GM19395 (cell line): Measurements from ENCODE around the gene ACTL8.

ENCODE experiments used
- ATAC-seq: cut with Tn5 transposase; IDR thresholded peaks from one replicate; pipeline ENCODE4 v1.9.1; 2021; ENCODE audit warnings: mild to moderate bottlenecking, moderate library complexity; ENCODE audit not compliant: unreplicated experiment

The ACTL8 gene

DNA sequence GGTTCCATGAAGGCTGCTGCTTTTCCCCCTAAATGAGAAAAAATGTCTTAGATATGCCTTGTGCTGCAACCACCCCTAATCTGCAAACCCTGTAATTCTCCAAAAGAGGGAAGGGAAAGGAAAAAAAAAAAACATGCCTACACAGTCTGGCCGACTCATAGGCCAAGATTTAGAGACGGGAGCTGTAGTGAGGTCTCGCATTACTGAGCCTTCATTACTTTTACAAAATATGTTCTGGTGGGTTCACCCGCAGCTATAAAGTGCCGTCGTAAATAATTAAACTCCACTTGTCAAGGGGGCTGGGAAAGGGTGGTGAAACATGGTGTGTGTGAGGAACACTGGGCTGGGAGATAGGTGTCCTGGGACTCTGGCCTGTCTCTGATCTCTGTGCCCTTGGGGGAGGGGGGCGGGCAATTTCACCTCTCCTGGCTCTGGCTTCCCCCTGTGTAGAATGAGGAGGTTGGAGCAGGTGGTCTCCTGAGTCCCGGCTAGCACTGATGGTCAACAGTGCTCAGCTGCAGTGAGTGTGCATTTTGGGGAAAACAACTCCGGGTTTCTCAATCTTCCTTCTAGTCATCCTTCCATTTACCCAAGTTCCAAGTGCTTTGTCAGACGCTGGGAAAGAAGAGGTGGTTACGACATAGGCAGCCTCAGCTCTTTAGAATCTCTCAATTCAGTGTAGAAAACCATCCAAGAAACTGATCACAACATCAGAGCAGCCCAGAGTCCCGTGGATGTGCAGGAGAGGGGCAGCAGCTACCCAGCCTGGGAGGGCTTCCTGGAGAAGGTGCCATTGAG lies 82.3 kb downstream of the ACTL8 start:
- ATAC-seq: no peak

DNA sequence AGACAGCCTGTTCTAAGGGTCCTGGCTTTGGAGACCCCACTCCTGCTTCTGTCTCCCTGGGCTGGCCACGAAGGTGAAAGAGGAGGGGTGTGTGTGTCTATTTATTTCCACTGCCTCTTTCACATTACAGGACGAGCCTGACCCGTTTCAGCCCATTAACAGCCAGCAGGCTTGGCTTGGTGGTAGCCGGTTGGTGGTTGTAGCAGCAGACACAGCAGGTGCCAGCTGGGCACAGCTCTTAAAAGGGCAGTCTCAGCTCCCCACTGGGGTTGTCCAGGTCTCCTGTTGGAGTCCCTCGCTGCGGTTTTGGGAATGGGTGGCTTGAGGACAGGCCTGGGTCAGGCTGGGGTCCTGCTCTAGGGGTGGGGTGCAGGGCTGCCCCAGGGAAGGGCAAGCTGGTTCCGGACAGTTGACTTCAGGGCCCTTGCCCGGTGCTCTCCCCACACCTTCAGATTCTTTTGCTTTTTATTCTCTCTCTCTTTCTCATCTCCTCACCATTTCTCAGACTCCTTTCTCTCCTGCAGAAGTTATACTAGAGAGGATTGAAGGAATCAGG lies 84.6 kb downstream of the ACTL8 start:
- ATAC-seq: no peak

DNA sequence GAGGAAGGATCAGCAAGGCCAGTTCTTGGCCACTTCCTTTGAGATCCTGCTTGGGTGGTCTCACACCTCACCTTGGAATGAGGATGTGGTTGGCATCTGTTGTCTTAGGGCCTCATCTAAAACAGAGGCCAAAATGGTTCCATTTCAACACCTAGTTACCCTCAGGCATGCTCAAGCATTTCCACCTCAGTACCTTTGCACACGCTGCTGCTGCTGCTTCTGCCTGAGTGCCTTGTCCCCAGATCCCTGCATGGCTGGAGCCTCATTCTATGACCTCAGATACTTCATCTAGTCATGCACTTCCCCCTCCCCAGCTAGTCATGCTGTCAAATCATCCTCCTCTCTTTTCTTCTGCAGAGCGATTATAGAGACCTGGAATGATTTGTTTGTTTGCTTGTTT lies 86.8 kb downstream of the ACTL8 start:
- ATAC-seq: no peak

DNA sequence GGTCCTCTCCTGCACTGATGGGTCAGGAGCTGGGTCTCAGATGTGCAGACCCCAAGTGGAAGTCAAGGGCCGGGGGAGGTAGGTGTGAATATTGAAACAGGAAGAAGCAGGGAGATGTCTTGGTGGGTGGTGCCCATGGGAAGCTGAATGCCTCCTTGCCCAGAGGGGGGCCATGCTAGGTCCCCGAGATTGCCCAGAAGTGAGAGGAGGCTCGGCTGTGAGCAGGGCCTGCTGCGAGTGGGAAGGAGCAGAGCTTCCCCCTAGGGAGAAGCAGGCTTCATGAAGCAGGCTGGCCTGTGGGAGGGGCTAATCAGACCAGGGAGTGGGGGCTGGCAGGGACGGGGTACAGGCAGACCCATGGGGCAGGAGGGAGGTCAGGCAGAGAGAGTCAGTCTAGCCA lies 87.6 kb downstream of the ACTL8 start:
- ATAC-seq: no peak

GRCh38 chr1:17844185-17844826 lies 89.2 kb downstream of the ACTL8 start:
- ATAC-seq: no peak

DNA sequence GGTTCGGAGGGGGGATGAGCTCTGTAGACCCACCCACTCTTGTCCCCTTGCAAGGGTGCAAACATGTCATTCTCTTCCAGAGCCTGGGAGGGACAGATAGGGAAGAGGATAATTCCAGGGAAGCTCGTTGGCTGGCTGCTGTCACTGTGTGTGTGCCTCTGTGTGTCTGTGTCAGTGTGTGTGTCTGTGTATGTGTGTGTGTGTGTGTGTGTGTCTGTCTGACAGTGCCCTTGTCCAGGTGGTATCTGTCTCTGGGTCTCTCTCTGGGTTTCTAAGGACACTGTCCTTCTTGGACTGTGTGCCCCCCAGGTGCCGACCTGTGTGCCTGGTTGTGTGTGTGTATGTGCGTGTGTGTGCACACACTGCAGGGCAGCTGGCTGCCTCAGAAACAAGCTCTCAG lies 90.5 kb downstream of the ACTL8 start:
- ATAC-seq: no peak

GRCh38 chr1:17846341-17846740 lies 91.2 kb downstream of the ACTL8 start:
- no peak for ATAC-seq

GRCh38 chr1:17847111-17847510 lies 92.0 kb downstream of the ACTL8 start:
- no peak for ATAC-seq

- ATAC-seq: no peak
Observed at GRCh38 chr1:17849216-17849615, 94.1 kb downstream of the ACTL8 start.

DNA sequence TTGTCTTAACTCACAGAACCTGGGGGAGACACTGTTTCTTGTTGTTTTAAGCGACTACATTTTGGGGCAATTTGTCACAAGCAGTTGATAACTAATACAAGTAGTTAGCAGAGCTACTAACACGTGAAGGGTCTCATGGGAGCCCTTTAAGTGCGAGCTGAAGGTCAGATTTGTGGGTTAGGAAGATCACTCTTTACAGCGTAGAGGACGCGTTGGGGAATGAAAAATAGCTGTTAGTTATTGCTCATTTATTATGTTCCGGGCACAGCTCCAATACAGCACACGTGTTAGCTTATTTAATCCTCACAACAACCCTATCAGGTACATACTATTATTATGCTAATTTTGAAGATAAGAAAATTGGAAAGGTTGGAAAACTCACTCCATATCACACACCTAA lies 95.9 kb downstream of the ACTL8 start:
- ATAC-seq: no peak

- no peak for ATAC-seq
Observed at GRCh38 chr1:17852383-17852782, 97.2 kb downstream of the ACTL8 start.

GRCh38 chr1:17853241-17853935 lies 98.3 kb downstream of the ACTL8 start:
- ATAC-seq: no peak

GRCh38 chr1:17856496-17857108 lies 101.5 kb downstream of the ACTL8 start:
- no peak for ATAC-seq

DNA sequence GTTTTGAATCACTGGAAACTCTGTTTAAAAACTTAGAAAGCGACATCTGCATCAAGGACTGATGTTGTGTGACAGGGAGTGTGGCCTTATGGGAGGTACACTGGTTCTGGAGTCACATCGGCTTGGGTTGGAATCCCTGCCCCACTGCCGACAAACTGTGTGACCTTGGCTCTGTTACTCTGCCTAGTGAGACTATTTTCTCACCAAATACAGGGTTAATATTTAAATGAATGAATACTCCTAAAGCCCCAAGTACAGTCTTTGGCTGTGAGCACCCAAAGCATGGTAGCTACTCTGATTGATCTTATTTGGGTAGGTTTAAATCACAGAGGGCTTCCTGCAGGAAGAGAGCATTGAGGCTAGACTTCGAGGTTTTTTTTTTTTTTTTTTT lies 102.0 kb downstream of the ACTL8 start:
- ATAC-seq: no peak

GRCh38 chr1:17857996-17858395 lies 102.9 kb downstream of the ACTL8 start:
- ATAC-seq: no peak

GRCh38 chr1:17860812-17861211 lies 105.7 kb downstream of the ACTL8 start:
- no peak for ATAC-seq

GRCh38 chr1:17861685-17862084 lies 106.6 kb downstream of the ACTL8 start:
- ATAC-seq: no peak

GRCh38 chr1:17862121-17862520 lies 107.0 kb downstream of the ACTL8 start:
- ATAC-seq: no peak

DNA sequence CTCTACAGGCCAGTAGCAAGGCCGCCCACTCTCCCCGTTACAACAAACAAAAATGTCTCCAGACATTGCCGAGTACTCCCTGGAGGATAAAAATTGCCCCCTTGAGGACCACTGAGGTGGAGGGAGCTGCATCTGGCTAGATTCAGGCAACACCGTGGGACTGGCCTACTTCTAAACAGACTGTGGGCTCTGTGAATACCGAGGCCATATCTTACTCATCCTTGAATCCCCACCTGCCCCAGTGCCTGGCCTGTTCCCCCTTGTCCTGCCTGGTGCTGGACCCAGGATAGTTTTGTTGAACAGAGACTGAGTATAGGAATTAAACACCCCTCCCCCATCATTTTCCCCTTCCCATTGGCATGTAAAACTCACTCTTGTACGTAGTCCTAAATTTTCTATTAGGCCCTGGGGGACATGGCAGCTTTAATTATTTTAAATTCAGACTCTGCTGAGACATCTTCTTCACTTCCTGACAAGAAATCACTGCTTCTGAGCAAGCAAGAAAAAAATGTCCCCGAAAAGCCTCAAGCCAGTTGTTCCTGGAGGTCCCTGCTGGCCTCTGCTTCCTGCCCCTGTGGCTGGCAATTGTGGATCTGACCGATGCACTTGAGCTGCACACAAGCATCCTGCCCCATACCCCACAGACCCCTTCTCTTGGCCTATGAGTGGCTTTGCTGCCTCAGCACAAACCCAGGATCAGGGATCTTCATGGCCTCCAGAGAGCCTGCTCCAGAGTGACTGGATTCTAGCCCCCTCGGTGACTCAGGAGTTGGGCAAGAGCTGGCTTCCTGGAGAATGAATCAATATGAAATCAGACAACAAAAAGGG lies 111.0 kb downstream of the ACTL8 start:
- ATAC-seq: no peak

DNA sequence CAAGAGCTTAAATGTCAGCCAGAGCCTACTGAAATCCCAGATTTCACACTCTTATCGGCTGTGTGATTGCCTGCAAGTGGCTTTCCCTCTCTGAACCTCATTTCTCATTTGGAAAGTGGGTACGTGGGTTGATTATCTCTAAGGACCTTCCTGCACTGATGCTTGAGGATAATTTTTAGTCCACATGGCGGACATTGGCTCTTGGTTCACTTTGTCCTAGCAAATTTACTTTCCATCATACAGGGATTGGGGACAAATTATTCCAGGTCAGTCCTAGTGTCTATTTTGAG lies 111.6 kb downstream of the ACTL8 start:
- ATAC-seq: no peak

DNA sequence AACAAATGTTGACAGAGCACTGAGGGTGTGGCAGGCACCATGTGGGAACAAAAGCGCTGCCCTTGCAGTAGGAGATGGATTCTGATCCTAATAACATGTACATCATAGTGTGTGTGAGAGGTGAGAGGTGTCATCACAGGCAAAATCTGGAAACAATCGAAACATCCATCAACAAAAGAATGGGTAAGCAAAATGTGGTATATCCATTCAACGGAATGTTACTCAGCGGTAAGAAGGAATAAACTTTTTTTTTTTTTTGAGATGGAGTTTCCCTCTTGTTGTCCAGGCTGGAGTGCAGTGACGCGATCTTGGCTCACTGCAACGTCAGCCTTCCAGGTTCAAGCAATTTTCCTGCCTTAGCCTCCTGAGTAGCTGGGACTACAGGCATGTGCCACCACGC lies 112.3 kb downstream of the ACTL8 start:
- no peak for ATAC-seq
